CD1c-positive myeloid dendritic cell (primary cell): ENCODE measurements around the gene IL18RAP.

Experiments
- DNase-seq: peaks from one replicate; pipeline ENCODE4 v3.0.0-alpha.2; 2016; ENCODE audit errors: extremely low spot score

Gene IL18RAP

DNA sequence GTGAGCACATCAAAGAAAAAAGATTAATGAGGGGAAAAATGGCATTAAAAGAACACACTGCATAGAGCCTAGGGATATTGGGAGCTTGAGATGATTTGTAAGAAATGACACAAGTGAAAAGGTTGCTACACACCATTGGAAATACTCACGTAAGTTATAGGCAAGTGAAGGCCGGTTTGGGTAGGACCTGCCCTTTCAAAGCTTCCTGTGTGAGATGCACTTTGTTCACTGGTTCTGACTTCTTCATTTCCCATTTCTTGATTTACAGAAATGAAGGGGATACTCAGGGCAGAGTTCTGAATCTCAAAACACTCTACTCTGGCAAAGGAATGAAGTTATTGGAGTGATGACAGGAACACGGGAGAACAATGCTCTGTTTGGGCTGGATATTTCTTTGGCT is at the start of gene IL18RAP:
TSS of gene IL18RAP (plus strand) at position 251 of the 400 bp plus-strand sequence. CDS start at position 369, 118 bp downstream.
- DNase-seq: peak; percentile 12

DNA sequence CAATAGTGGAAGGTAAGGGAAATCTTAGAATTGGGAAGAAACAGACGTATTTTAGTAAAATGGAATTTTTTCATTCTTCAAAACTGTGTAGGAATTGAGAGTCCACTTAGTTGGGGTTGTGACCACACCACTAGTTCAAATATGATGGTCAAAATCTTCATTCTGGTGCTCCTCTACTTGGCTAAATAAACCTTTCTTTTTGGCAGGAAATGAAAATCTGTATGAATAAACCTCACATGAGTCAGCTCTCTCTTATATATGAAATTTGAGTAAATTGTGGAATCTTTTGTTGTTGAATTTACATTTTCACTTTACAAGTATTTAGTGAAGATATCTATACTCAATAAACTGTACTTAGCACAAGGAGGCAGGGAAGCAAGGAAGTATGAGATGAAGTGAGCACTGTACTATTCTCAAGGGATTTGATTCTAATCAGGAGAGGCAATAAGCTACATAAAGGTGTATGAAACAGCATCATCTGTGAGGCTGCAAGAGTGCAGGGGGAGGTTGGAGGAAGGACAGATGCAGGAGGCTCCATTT is 46.8 kb upstream of the IL18RAP start:
- DNase-seq: no peak

DNA sequence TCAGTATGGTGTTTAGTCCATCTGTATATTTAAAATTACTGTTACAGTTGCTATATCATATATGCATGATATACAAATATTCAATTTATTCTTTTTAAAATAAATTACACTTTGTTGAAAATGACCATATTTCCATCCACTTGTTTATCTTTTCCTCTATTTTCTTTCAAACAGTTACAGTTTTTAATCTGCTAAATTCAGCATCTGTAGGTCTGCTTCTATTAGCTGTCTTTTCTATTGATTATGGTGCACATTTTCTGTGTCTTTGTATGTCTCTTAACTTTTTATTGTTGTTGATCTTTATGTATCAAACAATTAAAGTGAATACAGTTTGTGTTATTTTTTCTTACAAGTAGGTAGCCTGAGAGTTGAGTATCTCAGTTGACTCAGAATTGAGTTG is 39.2 kb upstream of the IL18RAP start:
- no peak for DNase-seq

- DNase-seq: no peak
These were observed 37.4 kb upstream of the IL18RAP start for GRCh38 chr2:102385522-102385921.

DNA sequence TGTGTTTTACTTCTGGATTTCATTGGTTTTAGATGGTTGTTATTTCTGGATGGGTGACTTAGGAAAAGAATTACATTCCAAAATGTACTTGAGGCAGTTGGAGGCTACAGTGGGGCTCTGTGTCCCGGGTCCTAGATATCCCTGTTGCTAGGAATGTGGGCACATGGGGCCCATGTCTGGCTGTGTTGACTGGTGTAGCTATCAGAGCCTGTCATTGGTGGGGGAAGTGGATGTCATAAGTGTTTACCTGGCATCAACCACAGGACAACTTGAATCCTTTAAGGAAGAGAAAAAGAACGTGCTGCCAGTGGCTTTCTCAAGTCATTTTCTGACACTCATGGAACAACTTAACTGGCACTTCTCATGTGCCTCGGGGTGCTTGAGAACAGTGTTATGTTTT is 37.0 kb upstream of the IL18RAP start:
- DNase-seq: no peak

- no peak for DNase-seq
These were observed 36.0 kb upstream of the IL18RAP start for GRCh38 chr2:102386867-102387541.

GRCh38 chr2:102387763-102388546 is 35.0 kb upstream of the IL18RAP start:
- DNase-seq: no peak

DNA sequence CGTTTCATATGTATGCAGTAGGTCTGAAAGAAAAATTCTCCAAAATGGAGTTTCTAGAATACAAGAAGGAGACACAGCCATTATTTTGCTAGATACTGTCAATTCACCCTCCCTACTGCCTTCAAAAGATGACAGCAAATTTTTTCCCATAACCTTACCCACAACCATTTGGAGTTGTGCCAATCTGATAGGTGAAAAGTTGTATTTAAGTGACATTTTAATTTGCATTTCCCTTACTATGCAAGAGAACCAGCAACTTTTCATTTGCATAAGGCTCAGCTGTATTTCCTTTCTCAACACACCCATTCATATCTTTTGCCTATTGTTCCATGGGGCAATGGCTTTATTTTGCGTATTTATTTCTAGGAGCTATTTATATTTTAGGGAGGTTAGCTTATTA is 31.4 kb upstream of the IL18RAP start:
- DNase-seq: peak; percentile 34

GRCh38 chr2:102392096-102392495 is 30.9 kb upstream of the IL18RAP start:
- no peak for DNase-seq

- no peak for DNase-seq
These were observed 30.0 kb upstream of the IL18RAP start for GRCh38 chr2:102392942-102393341.

DNA sequence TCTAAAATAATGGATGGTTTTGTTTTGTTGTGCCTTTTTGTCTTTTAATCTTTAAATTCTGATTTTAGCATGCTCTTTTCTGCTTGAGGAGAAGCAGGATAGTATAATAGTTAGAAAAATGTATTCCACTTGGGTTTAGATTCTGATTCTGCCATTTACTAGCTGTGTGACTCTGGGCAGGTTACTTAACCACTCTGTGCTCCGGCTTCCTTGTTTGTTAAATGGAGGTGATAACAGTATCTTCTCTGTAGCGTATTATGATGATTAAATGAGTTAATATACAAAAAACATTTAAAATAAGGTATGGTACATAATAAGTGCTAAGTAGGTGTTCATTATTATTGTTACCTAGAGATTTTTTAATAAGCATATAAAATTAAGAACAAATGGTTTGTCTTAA is 26.9 kb upstream of the IL18RAP start:
- DNase-seq: no peak

DNA sequence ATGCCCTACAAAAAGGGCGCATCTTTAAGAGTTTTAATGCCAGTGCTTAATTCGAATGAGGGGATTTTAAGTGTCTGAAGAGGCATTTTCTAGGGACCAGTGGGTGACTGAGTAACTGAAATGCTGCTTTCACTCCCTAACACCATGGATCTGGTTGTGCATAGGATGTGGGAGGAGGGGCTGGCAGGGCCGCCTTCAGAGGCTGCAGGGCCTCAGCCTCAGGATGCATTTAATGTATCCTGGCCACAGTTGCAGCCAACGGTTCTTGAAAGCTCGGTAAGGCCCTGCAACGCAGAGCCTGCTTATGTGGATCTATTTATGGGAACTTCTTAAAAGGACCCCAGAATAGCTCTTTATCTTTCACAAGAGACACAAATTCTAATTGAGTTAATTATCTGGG is 25.8 kb upstream of the IL18RAP start:
- DNase-seq: no peak

DNA sequence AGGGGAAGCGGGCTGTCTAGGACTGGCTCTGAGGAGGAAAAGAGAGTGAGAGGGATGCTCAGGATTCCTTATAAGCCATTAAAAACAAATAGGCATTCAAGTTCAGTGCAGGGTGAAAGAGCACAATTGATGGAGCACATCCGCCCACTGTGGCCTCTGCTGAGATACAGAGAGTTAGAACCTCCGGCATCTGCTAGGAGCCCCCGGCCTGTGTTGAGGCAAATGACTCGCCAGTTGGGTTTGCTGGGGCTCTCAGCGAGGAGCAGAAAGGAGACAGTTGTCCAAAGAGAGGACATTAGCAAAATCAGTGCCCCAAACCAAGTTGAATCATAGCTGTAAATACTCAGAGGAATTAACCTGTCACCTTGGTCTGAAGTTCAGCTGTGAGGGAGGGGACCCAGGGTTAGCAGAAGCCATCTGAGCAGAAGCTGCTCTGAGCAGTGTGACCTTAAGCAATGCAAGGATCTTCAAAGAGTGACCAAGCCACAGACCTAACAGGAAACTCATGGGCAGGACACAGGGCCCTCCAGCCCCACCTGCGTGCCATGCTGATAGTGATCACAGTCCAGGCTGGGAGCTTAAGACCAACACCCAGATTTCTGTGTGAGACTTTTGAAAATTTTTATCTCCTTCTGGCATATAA is 23.3 kb upstream of the IL18RAP start:
- DNase-seq: no peak

DNA sequence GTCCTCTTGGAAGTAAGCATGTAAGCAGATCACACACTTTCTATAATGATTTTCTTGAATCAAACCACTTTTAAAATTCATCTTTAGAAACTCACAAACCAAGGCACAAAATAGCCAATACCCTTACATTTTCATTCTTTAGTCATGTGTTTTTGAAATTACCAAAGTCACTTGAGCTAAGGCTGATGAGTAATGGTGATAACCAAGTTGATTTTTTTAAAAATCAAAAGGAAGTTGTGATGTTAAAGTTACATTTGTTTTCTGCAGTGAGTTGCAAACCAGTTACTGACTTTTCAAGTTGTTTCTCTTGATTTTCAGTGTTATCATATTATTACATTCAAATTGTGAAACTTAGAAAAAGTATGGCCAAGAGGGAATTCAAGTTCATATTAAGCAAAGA is 21.5 kb upstream of the IL18RAP start:
- no peak for DNase-seq

- DNase-seq: no peak
These were observed 21.1 kb upstream of the IL18RAP start for GRCh38 chr2:102401865-102402264.

GRCh38 chr2:102410952-102411351 is 12.0 kb upstream of the IL18RAP start:
- no peak for DNase-seq

- DNase-seq: no peak
These were observed 10.8 kb upstream of the IL18RAP start for GRCh38 chr2:102412199-102412598.

- no peak for DNase-seq
These were observed 5.0 kb upstream of the IL18RAP start for GRCh38 chr2:102417946-102418345.

- DNase-seq: peak; percentile 47
These were observed 4.5 kb upstream of the IL18RAP start for GRCh38 chr2:102418421-102418961.

GRCh38 chr2:102420290-102420689 is 2.7 kb upstream of the IL18RAP start:
- DNase-seq: no peak

GRCh38 chr2:102421890-102422759 is 835 bp upstream of the IL18RAP start:
- DNase-seq: no peak
